GM18517 (cell line): Measurements from ENCODE around the gene MESP1.
"Not testable (repeated sequence)": the region's sequence is repeated elsewhere in the genome, so short reads cannot be mapped to it uniquely, and the experiment has no call there.

Source experiments
- ATAC-seq: cut with Tn5 transposase; IDR thresholded peaks from one replicate; pipeline ENCODE4 v1.9.1; 2021; ENCODE audit warnings: mild to moderate bottlenecking, moderate library complexity; ENCODE audit not compliant: unreplicated experiment

The MESP1 gene, protein sequence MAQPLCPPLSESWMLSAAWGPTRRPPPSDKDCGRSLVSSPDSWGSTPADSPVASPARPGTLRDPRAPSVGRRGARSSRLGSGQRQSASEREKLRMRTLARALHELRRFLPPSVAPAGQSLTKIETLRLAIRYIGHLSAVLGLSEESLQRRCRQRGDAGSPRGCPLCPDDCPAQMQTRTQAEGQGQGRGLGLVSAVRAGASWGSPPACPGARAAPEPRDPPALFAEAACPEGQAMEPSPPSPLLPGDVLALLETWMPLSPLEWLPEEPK

GRCh38 chr15:89750560-89751542 is at the start of gene MESP1:
Gene MESP1 (minus strand): TSS chr15:89751249. CDS start chr15:89751231, 18 bp downstream.
- peak; percentile 94 for ATAC-seq

DNA sequence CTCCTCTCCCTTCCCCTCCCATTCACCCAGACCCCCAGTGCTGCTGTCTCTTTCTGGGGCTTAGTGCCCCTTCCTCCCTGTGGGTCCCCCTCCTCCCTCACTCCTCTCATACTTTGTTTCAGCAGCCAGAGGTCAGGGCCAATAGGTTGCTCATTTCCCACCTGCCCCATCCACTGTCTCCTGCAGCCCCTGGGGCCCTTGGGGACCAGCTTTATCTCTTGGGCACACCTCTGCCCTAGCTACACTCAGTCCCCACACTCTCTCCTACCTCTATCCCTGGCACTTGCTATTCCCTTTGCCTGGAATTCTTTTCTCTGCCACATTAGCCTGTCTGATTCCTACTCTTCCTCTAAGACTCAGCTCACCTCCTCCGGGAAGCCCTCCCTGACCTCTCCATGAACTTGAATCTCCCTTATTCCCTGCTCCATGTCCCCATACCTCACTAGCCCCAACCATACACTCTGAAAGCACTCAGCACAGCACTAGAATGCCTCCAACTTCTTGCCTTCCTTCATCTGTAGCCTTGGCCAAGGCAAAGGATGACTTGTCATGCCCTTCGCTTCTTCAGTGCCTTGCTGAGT is 49.0 kb upstream of the MESP1 start:
- no peak for ATAC-seq

DNA sequence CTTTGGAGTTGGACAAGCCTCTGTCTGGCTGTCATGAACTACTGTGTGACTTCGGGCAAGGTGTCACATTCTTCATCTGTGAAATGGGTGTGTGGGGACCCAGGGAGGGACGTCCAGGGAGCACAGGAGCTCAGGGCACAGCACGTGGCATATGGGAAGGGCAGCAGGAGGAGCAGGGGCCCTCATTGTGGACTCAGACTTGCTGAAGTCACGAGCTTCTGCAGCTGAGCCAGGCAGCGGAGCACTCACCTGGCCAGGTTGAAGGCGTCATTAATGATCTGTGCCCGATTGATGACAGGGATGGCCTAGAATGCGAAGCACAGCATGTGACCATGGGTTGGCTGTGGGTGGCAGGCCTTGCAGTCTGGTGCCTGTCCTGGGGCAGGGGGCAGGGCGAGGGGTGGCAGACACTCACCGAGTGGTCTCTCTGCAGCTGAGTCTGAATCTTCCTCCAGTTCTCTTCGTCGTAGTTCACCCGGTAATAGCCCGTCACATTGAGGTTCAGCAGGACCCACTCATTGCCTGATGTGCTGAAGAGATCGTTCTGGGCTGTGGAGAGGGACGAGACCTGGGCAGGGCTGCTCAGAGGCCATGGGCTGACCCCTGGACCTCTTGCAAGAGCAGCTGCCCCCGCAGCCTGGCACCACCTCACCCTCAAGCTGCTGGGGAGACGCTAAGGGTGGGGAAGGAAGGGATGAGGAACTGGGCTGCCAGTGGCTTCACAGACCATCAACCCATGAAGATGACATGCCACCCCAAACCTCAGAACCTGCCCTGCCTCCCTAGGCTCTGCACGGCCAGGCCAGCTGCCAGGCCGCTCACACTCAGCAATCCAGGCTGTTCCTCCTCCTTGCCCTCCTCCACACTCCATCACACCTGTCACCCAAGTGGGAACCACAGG is 48.2 kb upstream of the MESP1 start:
- ATAC-seq, result no peak

- ATAC-seq, result no peak
Measured at GRCh38 chr15:89797678-89798201, 46.7 kb upstream of the MESP1 start.

DNA sequence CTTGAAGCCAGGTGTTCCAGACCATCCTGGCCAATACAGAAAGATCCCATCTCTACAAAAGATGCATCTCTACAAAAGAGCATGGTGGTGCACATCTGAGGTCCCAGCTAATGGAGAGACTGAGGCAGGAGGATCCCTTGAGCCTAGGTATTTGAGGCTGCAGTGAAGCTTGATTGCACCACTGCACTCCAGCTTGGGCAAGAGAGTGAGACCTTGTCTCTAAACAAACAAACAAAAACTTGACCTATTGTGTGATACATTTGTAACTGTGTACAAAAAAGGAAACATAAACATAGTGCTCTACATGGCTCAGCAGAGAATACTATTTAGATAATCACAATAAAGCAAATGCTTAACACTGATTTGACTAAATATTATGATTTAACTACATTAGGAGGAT is 44.9 kb upstream of the MESP1 start:
- no peak for ATAC-seq

DNA sequence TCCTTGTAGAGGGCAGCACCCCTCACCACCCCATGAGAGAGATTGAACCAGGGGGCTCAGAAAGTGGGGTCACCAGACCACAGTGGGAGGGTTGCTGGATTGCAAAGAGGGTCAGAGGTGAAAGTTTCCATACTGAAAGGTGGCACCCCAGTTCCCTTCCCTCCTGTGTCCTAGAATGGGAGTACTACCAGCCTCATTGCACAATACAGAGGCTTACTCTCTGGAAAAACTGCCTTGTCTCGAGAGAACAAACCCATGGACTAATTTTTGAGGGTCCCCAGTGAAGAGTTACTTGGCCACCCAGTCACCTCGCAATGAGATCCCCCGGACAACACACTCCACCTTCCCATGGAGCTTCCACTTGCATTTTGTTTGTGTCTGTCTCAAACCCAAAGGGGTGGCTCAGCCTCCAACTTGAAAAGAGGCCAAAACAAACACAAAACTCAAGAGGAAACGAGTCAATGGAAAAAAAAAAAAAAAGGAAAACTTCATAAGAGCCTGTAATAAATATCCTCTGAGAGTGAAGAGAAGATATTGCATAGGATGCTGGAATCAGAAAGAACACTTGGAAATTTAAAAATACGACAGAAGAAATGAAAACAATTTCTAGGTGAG is 43.7 kb upstream of the MESP1 start:
- no peak for ATAC-seq

- ATAC-seq, result no peak
Measured at GRCh38 chr15:89792106-89792805, 41.2 kb upstream of the MESP1 start.

- no peak for ATAC-seq
Measured at GRCh38 chr15:89790661-89791060, 39.6 kb upstream of the MESP1 start.

DNA sequence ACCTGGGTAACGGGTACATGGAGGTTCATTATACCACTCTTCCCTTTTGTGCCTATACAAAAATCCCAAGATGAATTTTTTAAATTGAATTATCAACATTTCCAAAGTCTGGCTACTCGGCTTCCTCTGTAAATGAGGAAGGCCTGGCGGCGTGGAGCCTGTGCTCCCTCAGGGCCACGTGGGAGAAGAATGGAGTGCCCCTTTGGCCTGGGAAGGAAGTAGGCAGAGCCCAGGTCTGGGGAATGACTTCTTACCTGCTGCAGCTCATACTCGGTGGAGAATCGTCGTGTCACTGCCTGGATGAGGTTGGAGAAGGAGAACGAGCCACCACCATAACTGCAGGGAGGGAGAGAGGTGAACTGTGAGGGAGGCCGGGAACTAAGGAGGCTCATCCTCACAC is 39.2 kb upstream of the MESP1 start:
- no peak for ATAC-seq

GRCh38 chr15:89788585-89788984 is 37.5 kb upstream of the MESP1 start:
- ATAC-seq, result not testable (repeated sequence)

DNA sequence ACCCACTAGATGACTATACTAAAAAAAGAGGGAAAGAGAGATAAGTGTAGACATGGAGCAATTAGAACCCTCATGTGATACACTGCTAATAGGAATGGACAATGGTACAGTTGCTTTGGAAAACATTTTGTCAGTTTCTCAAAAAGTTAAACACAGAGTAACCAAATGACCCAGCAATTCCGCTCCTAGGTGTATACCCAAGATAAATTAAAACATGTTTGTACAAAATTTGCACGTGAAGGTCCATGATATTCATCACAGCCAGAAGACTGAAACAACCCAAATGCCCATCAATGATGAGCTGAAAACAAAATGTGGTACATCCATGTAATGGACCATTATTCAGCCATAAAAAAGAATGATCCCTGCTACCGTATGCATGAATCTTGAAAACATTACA is 36.9 kb upstream of the MESP1 start:
- no peak for ATAC-seq

GRCh38 chr15:89785774-89786140 is 34.7 kb upstream of the MESP1 start:
- ATAC-seq, result no peak

DNA sequence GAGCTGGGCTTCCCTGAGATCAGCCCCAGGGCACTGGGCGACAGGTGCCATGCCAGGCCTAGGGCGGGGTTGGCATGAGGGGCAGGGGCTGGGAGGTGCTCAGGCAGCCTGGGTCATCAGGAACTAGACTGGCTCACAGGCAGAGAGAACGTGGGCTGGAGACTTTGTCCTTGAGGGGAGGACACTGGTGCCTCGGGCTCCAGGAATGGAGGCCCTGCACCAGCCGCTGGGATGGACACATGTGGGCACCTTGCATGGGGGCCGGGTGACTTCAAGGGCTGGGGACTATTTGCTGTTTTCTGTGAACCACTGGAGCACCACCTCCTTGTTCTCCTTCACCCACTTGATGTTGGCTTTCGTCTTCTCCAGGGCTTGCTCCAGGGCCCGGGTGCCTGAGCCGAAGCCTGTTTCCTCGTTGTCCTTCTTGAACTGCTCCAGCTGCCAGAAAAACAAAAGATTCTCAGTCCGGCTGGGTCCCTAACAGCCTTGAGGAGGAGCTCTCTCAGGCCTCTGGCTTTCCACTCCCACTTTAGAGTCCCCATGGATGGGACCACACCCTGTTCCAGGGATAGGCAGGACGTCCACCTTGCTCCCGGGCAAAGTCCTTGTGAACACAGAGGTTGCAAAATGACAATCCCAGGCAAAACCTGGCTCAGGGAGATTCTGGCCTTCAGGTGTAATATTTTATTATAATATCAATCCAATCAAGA is 34.2 kb upstream of the MESP1 start:
- ATAC-seq, result no peak

GRCh38 chr15:89784686-89784960 is 33.6 kb upstream of the MESP1 start:
- no peak for ATAC-seq

DNA sequence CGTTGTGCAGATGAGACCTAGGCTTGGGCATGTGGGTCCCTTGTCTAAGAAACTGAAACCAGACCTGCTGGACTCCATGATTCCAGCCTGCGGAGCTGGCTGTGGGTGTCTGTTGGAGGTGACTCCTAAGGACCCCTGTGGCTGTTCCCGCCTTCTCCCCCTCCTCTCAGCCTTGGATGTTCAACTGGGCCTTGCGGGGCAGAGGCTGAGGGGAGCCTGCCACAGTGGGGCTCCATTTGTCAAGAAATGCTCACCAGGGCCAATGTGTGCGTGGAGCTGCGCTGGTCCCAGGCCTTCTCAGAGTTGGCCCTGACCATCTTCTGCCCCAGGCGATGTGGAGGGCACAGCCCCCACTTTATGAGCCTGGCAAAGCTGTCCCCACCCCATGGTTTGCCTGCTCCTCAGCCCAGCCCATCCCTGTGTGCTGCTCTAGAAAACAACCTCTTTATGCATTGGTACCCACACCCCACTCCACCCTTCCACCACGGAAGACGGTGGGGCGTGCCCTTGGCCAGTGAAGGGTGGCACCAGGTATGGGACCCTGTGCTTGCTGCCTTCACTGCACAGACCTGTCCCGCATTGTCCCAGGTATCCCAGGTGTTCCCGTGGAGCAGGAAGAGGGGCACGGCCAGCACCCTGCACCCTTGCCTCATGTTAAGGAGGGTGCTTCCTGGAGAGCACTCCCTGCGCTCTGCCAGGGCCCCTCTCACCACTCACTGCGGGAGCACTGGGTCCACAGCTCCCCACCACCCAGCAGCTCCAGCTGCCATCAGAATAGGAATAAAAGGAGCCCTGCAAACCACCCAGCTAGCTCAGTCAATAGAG is 33.0 kb upstream of the MESP1 start:
- ATAC-seq, result no peak

DNA sequence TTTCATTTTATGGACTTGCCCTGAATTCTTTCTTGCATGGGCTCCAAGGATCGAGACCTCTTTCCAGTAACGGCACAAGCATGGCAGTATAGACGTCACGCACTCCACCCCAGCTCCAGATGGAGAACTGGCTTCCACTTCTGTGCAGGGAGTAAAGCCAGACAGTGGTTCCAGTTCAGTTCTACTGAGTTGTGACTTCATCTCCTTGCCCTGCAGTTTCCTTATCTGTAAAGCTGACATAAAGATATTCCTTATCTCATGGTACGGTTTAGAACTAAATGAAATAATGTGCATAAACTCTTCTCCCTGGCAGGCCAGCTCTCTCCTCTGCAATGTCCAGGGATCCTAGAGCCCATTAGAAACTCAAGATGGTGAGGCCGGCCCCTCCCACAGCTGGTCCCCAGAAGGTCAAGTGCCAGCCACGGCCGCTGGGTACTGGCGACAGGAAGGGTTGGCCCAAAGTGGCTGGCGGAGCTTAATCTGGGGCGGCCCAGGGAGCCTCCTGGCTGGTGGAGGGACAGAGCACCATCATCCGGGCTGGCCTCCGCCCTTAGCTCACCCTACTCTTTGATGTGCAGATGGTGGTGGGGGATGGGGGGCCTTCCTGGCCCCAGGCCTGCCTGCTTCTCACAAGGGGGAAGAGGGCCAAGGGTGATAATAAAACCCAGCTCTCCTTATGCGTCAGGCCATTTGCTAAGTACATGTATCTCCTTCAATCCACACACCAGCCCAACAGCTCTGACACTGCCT is 32.2 kb upstream of the MESP1 start:
- no peak for ATAC-seq

GRCh38 chr15:89782619-89782950 is 31.5 kb upstream of the MESP1 start:
- not testable (repeated sequence) for ATAC-seq
